Skeletal muscle satellite cell (primary cell): Measurements from ENCODE around the gene PVALB.

Experiments used
- H3K27me3 ChIP-seq: 2 replicates; pipeline ENCODE4 v1.7.0; 2013; ENCODE audit warnings: low read length; ENCODE audit not compliant: control insufficient read depth, insufficient read depth
- H3K36me3 ChIP-seq: 2 replicates; pipeline ENCODE4 v1.7.0; 2013; ENCODE audit warnings: mild to moderate bottlenecking, control low read depth, low read length; ENCODE audit not compliant: insufficient read depth
- H3K4me1 ChIP-seq: 2 replicates; pipeline ENCODE4 v1.7.0; 2013; ENCODE audit warnings: low read length; ENCODE audit not compliant: control insufficient read depth, insufficient read depth
- H3K4me2 ChIP-seq: 2 replicates; pipeline ENCODE4 v1.7.0; 2013; ENCODE audit warnings: mild to moderate bottlenecking, low read length
- H3K4me3 ChIP-seq: 2 replicates; pipeline ENCODE4 v1.7.0; 2013; ENCODE audit warnings: low read length
- H3K9ac ChIP-seq: 2 replicates; pipeline ENCODE4 v1.7.0; 2013; ENCODE audit warnings: mild to moderate bottlenecking, low read depth, low read length, moderate library complexity
- H3K9me3 ChIP-seq: replicated peaks from 2 replicates; pipeline ENCODE4 v1.7.0; 2013; ENCODE audit warnings: mild to moderate bottlenecking, control low read depth, low read length

PVALB gene

DNA sequence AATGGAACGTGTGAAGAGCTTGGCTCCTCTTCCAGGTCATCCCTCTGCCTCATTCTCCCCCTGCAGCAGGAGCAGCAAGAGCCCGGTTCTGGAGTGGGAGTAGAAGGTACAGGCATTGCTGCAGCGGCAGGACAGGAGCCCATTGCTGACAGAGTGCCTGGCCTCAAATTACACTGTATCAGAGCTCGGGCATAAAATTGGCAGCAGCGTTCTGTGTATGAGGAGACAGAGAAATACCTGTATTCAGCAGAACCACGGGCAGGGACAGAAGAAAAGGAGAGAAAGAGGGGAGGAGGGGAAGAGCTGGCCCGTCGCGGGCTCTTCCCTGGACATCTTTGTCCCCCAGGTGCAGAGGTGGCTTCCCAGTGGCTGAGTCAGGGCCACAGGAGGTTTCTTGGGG, 41.3 kb upstream of the PVALB start:
- Histone ChIP-seq H3K9ac (no peak overlapping the region), H3K4me2 (no peak overlapping the region), H3K9me3 (no peaks in the 10 kb centered on the region), H3K27me3 (peaks cover 32% of the 10 kb centered on the region), H3K4me3 (no peak overlapping the region), H3K36me3 (no peaks in the 10 kb centered on the region), H3K4me1 (no peaks in the 10 kb centered on the region)

DNA sequence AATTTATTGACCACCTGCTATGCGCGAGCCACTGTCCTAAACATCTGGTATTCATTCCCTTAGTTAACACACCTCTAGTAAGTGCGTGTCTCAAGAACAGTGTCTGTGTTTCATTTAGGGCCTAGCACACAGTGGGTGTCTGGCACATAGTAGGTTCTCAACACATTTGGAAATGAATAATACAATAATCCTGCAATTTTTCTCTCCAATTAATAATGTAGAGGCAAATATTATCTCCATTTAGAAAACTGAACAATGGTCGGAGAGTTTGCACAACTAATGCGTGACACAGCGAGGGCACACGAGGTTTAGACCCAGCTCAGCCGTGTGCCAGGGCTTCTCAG, 39.9 kb upstream of the PVALB start:
- Histone ChIP-seq H3K4me3 (no peak overlapping the region), H3K4me2 (no peak overlapping the region), H3K4me1 (no peaks in the 10 kb centered on the region), H3K36me3 (no peaks in the 10 kb centered on the region), H3K27me3 (peaks cover 35% of the 10 kb centered on the region), H3K9me3 (no peaks in the 10 kb centered on the region), H3K9ac (no peak overlapping the region)

DNA sequence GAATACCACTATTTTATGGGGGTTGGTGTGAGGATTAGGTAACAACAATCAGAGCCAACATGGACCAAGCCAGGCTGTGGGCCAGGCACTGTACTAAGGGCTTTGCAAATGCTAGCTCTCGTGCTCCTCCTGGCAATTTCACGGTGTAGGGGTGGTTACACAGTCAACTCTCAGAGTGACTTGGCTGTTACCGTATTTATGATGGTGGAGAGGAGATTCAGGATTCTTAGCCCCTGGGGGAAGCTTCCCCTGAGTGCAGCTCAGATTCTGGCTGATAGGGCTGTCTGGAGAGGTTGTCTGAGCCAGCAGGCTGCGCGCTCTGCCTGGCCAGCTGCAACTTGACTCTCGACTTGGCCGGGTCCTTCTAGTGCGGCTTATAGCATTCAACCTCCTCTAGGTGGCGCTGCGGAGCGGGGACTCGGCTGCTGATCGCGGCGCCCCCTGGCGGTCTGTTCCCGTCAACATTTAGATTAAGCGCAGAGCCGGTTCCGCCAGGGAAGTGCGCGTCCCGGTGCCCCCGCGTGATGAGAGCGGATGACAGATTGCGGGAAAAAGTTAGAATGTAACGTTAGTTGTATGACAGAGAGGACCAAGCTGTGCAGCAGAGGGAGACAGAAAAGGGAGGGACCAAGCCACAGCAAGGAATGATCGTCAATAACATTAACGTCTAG, 39.4 kb upstream of the PVALB start:
- Histone ChIP-seq H3K9ac (no peak overlapping the region), H3K4me1 (no peaks in the 10 kb centered on the region), H3K9me3 (no peaks in the 10 kb centered on the region), H3K36me3 (no peaks in the 10 kb centered on the region), H3K4me3 (no peak overlapping the region), H3K4me2 (no peak overlapping the region), H3K27me3 (peaks cover 40% of the 10 kb centered on the region)

DNA sequence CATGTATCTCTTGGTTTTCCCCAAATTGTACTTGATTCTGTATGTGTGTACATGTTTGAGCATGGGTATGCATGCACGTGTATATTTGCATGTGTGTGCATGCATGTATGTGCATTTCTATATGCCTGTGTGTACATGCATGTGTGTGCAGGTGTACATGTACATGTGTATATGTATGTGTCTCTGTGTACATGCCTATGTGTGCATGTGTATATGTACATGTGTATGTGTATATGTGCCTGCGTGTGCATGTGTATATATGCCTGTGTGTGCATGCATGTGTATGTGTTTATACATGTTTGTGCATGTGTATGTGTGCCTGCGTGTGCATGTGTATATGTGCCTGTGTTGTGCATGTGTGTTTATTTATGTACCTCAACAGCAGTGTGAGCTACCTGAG, 38.6 kb upstream of the PVALB start:
- no peaks in the 10 kb centered on the region for H3K4me1 ChIP-seq
- no peak overlapping the region for H3K4me3 ChIP-seq

DNA sequence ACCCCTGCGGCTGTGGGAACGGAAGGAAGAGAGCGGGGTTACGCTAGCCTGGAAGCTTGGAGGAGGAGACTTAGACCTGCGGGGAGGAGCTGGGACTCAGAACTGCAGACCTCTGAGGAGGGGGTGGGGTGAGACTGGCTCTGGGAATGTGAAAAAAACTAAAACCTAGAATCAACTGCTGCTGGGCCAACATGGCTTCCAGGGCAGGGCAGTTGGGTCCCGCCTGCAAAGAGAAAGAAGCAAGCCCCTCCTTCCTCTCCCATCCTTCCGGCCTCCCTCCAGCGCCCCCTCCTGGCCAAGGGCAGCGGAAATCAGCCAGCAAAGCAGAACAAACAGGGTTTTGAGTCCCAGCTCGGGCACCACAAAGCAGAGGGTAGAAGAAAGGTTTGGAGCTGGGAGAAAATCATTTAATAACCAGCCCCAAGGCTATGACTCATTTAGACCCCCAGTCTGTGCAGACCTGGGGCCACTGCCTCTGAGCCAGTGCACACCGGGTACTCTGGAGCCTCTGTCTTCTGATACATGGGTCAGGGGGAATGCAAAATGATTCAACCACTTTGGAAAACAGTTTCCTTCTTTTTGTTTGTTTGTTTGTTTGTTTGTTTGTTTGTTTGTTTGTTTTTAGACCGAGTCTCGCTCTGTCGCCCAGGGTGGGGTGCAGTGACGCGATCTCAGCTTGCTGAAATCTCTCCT, 36.7 kb upstream of the PVALB start:
- Histone ChIP-seq H3K27me3 (peaks cover 56% of the 10 kb centered on the region), H3K9me3 (no peaks in the 10 kb centered on the region), H3K36me3 (no peaks in the 10 kb centered on the region), H3K4me2 (no peak overlapping the region), H3K4me3 (no peak overlapping the region), H3K4me1 (no peaks in the 10 kb centered on the region), H3K9ac (no peak overlapping the region)

More for the DNA sequence above, 38.6 kb upstream of the PVALB start:
- no peaks in the 10 kb centered on the region for H3K9me3 ChIP-seq
- H3K4me2 ChIP-seq: no peak overlapping the region
- peaks cover 47% of the 10 kb centered on the region for H3K27me3 ChIP-seq
- H3K9ac ChIP-seq: no peak overlapping the region
- no peaks in the 10 kb centered on the region for H3K36me3 ChIP-seq

DNA sequence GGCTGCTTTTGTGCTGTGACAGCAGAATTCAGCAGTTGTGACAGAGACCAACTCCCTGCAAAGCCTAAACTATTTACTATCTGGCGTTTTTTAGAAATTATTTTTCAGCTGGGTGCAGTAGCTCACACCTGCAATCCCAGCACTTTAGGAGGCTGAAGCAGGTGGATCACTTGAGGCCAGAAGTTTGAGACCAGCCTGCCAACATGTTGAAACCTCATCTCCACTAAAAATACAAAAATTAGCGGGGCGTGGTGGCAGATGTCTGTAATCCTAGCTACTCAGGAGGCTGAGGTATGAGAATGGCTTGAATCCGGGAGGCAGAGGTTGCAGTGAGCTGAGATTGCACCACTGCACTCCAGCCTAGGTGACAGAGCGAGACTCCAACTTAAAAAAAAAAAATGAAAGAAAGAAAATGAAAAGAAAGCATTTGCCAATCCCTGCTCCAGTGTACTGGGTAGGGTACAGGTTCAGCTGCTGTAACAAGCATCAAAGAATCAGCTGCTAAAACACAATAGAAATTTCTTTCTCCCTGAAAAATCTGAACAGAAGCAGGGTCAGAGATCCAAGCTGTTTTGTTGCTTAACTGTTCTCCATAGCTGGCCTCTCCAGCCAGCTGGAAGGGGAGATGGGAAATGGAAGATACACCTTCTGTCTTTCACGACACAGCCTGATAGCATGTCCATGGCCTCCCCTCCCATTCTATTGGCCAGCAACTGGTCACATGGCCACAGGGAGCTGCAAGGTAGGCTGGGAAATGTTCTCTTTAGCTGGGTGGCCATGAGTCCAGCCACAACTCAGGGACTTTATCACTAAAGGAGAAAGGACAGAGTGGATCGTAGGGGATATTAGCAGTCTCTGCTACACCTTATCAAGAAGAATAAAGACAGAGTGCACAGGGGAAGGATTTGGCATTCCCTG, 35.5 kb upstream of the PVALB start:
- H3K9me3 ChIP-seq: no peaks in the 10 kb centered on the region
- H3K36me3 ChIP-seq: no peaks in the 10 kb centered on the region
- peaks cover 62% of the 10 kb centered on the region for H3K27me3 ChIP-seq
- no peak overlapping the region for H3K4me3 ChIP-seq
- H3K4me1 ChIP-seq: no peaks in the 10 kb centered on the region
- no peak overlapping the region for H3K9ac ChIP-seq
- H3K4me2 ChIP-seq: no peak overlapping the region

DNA sequence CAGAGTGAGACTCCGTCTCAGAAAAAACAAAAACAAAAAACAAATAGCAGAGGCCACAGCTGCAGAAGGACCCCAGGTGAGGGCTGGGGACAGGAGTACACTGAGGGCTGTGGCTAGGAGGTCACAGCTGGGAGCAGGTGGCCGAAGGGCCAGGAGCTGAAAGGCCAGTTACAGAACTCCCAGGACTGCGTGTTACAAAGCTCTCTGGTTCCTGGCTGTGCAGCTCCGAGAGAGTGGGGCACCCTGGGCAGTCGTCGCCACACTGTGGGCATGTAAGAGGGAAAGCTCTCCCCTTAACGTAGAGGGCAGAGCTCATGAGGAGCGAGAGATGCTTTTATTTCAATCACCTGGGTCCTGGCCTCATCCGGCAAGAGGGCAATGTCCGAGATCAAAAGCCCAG, 33.8 kb upstream of the PVALB start:
- Histone ChIP-seq H3K4me3 (no peak overlapping the region), H3K36me3 (no peaks in the 10 kb centered on the region), H3K4me1 (no peaks in the 10 kb centered on the region), H3K27me3 (peaks cover 64% of the 10 kb centered on the region), H3K9ac (no peak overlapping the region), H3K4me2 (no peak overlapping the region), H3K9me3 (no peaks in the 10 kb centered on the region)

DNA sequence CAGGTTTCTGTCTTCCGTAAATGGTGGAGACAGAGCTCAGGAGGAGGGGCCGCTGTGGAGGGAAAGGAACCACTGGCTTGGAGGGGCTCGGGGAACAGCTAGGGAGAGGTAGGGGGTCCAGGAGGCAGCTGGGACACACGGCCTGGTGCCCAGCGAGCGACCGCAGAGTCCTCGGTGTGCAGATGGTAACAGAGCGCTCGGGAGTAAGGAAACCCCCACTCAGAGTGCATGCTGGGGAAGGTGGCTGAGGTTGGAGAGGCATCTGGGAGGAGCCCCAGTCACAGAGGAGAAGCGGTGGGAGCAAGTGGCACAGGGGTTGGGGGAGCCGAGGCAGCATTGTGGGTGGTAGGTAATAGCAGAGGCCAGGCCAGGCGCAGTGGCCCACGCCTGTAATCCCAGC, 33.2 kb upstream of the PVALB start:
- no peaks in the 10 kb centered on the region for H3K9me3 ChIP-seq
- H3K36me3 ChIP-seq: no peaks in the 10 kb centered on the region
- H3K4me1 ChIP-seq: no peaks in the 10 kb centered on the region
- peaks cover 64% of the 10 kb centered on the region for H3K27me3 ChIP-seq
- no peak overlapping the region for H3K4me3 ChIP-seq
- no peak overlapping the region for H3K4me2 ChIP-seq
- H3K9ac ChIP-seq: no peak overlapping the region

DNA sequence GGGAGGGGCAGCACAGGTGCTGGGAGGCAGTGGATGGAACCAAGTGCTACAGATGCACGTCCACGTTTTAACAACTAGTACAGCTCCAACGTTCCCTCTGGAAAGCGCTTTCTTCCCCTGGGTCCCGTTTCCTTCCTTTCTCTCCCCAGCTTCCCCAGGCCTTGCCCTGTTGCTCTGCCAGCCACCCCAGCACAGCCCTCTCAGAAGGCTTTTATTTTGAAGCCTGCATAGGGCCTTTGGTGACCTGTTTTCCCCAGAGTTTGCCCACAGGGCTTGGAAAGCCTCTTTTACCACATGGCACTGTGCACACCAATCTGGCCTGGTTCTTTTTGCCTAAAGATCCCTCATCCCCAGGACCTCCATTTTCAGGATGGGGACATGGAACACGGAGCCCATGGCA, 30.1 kb upstream of the PVALB start:
- H3K4me1 ChIP-seq: no peaks in the 10 kb centered on the region
- H3K9ac ChIP-seq: no peak overlapping the region
- H3K4me3 ChIP-seq: no peak overlapping the region
- H3K9me3 ChIP-seq: no peaks in the 10 kb centered on the region
- peaks cover 69% of the 10 kb centered on the region for H3K27me3 ChIP-seq
- no peaks in the 10 kb centered on the region for H3K36me3 ChIP-seq
- H3K4me2 ChIP-seq: no peak overlapping the region

DNA sequence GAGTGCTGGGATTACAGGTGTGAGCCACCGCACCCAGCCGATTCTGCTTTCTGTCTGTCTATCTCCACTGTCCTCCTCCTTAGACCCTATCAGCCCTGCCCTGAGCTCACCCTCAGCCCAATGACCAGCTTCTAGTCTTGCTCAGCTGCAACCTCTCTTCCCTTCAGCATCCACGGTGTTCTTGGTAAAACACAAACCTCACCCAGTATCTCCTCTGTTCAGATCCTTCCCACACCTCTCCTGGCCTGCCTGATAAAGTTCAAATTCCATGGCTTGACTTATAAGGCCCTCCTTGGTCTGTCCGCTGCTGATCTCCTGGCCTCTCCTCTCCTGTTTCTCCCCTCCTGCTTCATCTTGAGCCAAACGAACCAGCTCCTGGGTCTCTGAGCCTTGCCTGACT, 29.4 kb upstream of the PVALB start:
- H3K27me3 ChIP-seq: peaks cover 70% of the 10 kb centered on the region
- H3K9ac ChIP-seq: no peak overlapping the region
- no peaks in the 10 kb centered on the region for H3K4me1 ChIP-seq
- no peak overlapping the region for H3K4me2 ChIP-seq
- no peaks in the 10 kb centered on the region for H3K9me3 ChIP-seq
- no peak overlapping the region for H3K4me3 ChIP-seq
- no peaks in the 10 kb centered on the region for H3K36me3 ChIP-seq

DNA sequence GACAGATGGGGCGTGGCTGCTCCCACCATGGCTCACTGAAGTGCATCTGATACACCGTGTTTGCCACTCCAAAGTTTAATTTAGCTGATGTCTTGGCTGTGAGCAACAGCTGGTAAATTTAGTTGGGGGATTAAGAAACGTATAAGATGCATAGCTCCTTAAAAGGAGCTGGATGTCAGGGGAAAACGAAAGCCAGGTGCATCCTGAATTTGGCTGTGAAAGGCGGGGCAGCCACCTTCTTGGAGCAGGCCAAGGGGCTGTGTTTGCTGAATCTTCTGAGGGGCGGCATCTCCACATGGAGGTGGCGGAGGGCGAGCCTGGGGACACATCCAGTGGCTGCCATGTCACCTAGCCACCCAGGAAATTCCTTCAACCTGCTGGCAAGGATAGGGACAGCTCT, 23.3 kb upstream of the PVALB start:
- Histone ChIP-seq H3K27me3 (peaks cover 46% of the 10 kb centered on the region), H3K9ac (no peak overlapping the region), H3K36me3 (no peaks in the 10 kb centered on the region)

More for the DNA sequence above, 23.3 kb upstream of the PVALB start:
- H3K4me1 ChIP-seq: no peaks in the 10 kb centered on the region
- no peaks in the 10 kb centered on the region for H3K9me3 ChIP-seq
- H3K4me3 ChIP-seq: no peak overlapping the region
- no peak overlapping the region for H3K4me2 ChIP-seq
